Measurements from ENCODE around the gene CCT7.

Gene CCT7

GRCh38 chr2:73214120-73215035, 19.7 kb upstream of the CCT7 start, which contains the start of gene SMYD5:
TSS of gene SMYD5 (plus strand) at chr2:73214245. CDS start at chr2:73214267, 22 bp downstream.
- Histone ChIP-seq H3K4me1 (ENCODE audit: control insufficient read depth, low read length) (peaks cover 32% of the 10 kb centered on the region), H3K27me3 (ENCODE audit: control insufficient read depth, low read length) (no peaks in the 10 kb centered on the region), H3K27ac (ENCODE audit: low read depth, low read length) (peak within 1 kb of the TSS; percentile 54), H3K36me3 (ENCODE audit: control insufficient read depth, low read length) (peaks cover 5% of the 10 kb centered on the region; the same call in 1 of the 2 replicates), H3F3A (ENCODE audit: control insufficient read depth, insufficient read depth) (peaks cover 3% of the 10 kb centered on the region; the same call in 1 of the 2 replicates), H4K20me1 (ENCODE audit: control insufficient read depth, insufficient read depth, low read depth, low read length) (no peaks in the 10 kb centered on the region), H3K9me2 (replicated peaks; ENCODE audit: control insufficient read depth, low read length) (no peaks in the 10 kb centered on the region), H3K4me3 (ENCODE audit: low read length) (peak within 1 kb of the TSS; percentile 86), H3K4me2 (ENCODE audit: low read length) (peak within 1 kb of the TSS; percentile 68), H3K79me2 (ENCODE audit: control insufficient read depth, low read length) (peaks cover 49% of the 10 kb centered on the region), H3K9me3 (ENCODE audit: control insufficient read depth, insufficient read depth, low read length) (no peaks in the 10 kb centered on the region)
- TF ChIP-seq EZH2phosphoT487 (IDR thresholded peaks at IDR 0.05; ENCODE audit: borderline replicate concordance, low read length) (no peak), CTCF (IDR thresholded peaks at IDR 0.05; ENCODE audit: low read depth, low read length, poor library complexity, severe bottlenecking) (no peak)

- Histone ChIP-seq H3K27ac (ENCODE audit: low read depth, low read length) (no peak overlapping the region; the same call in 1 of the 2 replicates), H3K9me2 (replicated peaks; ENCODE audit: control insufficient read depth, low read length) (no peaks in the 10 kb centered on the region), H3K27me3 (ENCODE audit: control insufficient read depth, low read length) (no peaks in the 10 kb centered on the region), H3K4me1 (ENCODE audit: control insufficient read depth, low read length) (peaks cover 32% of the 10 kb centered on the region), H4K20me1 (ENCODE audit: control insufficient read depth, insufficient read depth, low read depth, low read length) (no peaks in the 10 kb centered on the region), H3F3A (ENCODE audit: control insufficient read depth, insufficient read depth) (peaks cover 3% of the 10 kb centered on the region; the same call in 1 of the 2 replicates), H3K4me2 (ENCODE audit: low read length) (peak overlapping the region; percentile 68), H3K9me3 (ENCODE audit: control insufficient read depth, insufficient read depth, low read length) (no peaks in the 10 kb centered on the region), H3K79me2 (ENCODE audit: control insufficient read depth, low read length) (peaks cover 49% of the 10 kb centered on the region), H3K36me3 (ENCODE audit: control insufficient read depth, low read length) (peaks cover 6% of the 10 kb centered on the region; the same call in 1 of the 2 replicates), H3K4me3 (ENCODE audit: low read length) (peak overlapping the region; percentile 86)
- TF ChIP-seq CTCF (IDR thresholded peaks at IDR 0.05; ENCODE audit: low read depth, low read length, poor library complexity, severe bottlenecking), result no peak
- no peak for TF ChIP-seq EZH2phosphoT487 (IDR thresholded peaks at IDR 0.05; ENCODE audit: borderline replicate concordance, low read length)
Measured at GRCh38 chr2:73215254-73215653, 18.9 kb upstream of the CCT7 start.

GRCh38 chr2:73217160-73217559, 16.9 kb upstream of the CCT7 start:
- peaks cover 49% of the 10 kb centered on the region for H3K79me2 ChIP-seq (ENCODE audit: control insufficient read depth, low read length)
- TF ChIP-seq EZH2phosphoT487 (IDR thresholded peaks at IDR 0.05; ENCODE audit: borderline replicate concordance, low read length) (no peak), CTCF (IDR thresholded peaks at IDR 0.05; ENCODE audit: low read depth, low read length, poor library complexity, severe bottlenecking) (no peak)
- no peak overlapping the region for H3K27ac ChIP-seq (ENCODE audit: low read depth, low read length)
- H3K27me3 ChIP-seq (ENCODE audit: control insufficient read depth, low read length), result no peaks in the 10 kb centered on the region
- peaks cover 23% of the 10 kb centered on the region for H3K36me3 ChIP-seq (ENCODE audit: control insufficient read depth, low read length)
- H3K4me1 ChIP-seq (ENCODE audit: control insufficient read depth, low read length), result peaks cover 29% of the 10 kb centered on the region
- H3K9me3 ChIP-seq (ENCODE audit: control insufficient read depth, insufficient read depth, low read length), result no peaks in the 10 kb centered on the region
- H3K9me2 ChIP-seq (replicated peaks; ENCODE audit: control insufficient read depth, low read length), result no peaks in the 10 kb centered on the region
- H3K4me2 ChIP-seq (ENCODE audit: low read length), result no peak overlapping the region
- H3K4me3 ChIP-seq (ENCODE audit: low read length), result no peak overlapping the region
- H3F3A ChIP-seq (ENCODE audit: control insufficient read depth, insufficient read depth), result peaks cover 3% of the 10 kb centered on the region; the same call in 1 of the 2 replicates
- H4K20me1 ChIP-seq (ENCODE audit: control insufficient read depth, insufficient read depth, low read depth, low read length), result no peaks in the 10 kb centered on the region

Data from DOHH2 (cell line).